A549 (cell line): ENCODE results near the gene ARHGDIA.

Experiments
- BHLHE40 ChIP-seq: IDR thresholded peaks from 2 replicates; pipeline ENCODE4 v1.6.1; 2012; ENCODE audit warnings: low read depth, low read length, inconsistent platforms
- EP300 ChIP-seq, 2 experiments: fragments of >200 bp; sonication (Bioruptor Twin); formaldehyde crosslinking; IDR thresholded peaks; 2 replicates in 1 of 2; 3 replicates in 1 of 2; pipeline ENCODE4 v1.6.1; 2016 to 2017
- FOSB ChIP-seq: fragments of 250-450 bp; sonication (Bioruptor Pico); IDR thresholded peaks from 2 replicates; pipeline ENCODE4 v1.5.0; 2020; ENCODE audit warnings: mild to moderate bottlenecking, moderate library complexity
- MYC ChIP-seq: IDR thresholded peaks from 2 replicates; pipeline ENCODE4 v1.6.1; 2012; ENCODE audit warnings: mild to moderate bottlenecking, inconsistent platforms, low read length, improper control_type of control experiment, borderline replicate concordance
- POLR2A ChIP-seq: IDR thresholded peaks from 2 replicates; pipeline ENCODE4 v1.6.1; 2012; ENCODE audit warnings: mild to moderate bottlenecking, low read length
- RNF2 ChIP-seq: fragments of 200-600 bp; sonication (generic); IDR thresholded peaks from 2 replicates; pipeline ENCODE4 v1.6.1; 2016; ENCODE audit warnings: low read depth, mild to moderate bottlenecking, antibody characterized with exemption, moderate library complexity, borderline replicate concordance
- TF ChIP-seq, protein P1 (sequence below): IDR thresholded peaks from 2 replicates; pipeline ENCODE4 v1.6.1; 2012
- TF ChIP-seq, protein P2 (sequence below): fragments of >200 bp; sonication (Bioruptor Twin); formaldehyde crosslinking; IDR thresholded peaks from 3 replicates; pipeline ENCODE4 v1.5.1; 2016

DNA sequence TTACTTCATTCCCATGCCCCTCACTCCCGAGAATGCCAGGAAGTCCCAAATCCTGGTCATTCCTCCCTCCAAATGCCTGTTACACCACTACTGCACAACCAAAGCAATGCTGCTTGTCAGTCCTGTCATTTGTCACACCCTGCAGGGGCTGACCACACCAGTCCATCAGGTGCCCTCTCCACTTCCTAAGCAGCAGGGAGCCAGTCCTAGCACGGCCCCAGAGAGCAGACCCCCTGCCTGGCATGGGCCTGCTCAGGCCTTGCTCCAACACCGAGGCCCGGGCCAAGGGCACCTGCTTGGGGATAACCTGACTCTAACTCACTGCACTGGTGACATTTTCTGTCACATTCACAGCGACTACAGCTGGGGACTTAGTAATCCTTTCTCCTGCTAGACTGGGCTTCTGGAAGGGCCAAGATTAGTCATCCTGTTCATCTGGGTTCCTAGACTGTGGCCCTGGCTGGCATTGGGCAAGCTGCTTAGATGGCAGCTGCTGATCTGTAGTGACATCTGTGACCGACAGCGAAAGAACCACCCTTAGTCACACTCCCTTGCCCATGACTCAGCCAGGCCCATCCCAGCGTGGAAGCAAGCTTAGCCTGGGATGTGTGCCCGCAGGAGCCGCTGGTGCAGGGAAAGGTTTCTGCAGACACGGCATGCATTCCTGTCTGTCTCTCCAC lies 14.9 kb upstream of the ARHGDIA start:
- TF ChIP-seq, protein P1, sequence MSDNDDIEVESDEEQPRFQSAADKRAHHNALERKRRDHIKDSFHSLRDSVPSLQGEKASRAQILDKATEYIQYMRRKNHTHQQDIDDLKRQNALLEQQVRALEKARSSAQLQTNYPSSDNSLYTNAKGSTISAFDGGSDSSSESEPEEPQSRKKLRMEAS: no peak
- no peak for TF ChIP-seq MYC
- TF ChIP-seq FOSB: no peak
- TF ChIP-seq EP300 (IDR thresholded peaks at IDR 0.05): no peak
- TF ChIP-seq, protein P2, sequence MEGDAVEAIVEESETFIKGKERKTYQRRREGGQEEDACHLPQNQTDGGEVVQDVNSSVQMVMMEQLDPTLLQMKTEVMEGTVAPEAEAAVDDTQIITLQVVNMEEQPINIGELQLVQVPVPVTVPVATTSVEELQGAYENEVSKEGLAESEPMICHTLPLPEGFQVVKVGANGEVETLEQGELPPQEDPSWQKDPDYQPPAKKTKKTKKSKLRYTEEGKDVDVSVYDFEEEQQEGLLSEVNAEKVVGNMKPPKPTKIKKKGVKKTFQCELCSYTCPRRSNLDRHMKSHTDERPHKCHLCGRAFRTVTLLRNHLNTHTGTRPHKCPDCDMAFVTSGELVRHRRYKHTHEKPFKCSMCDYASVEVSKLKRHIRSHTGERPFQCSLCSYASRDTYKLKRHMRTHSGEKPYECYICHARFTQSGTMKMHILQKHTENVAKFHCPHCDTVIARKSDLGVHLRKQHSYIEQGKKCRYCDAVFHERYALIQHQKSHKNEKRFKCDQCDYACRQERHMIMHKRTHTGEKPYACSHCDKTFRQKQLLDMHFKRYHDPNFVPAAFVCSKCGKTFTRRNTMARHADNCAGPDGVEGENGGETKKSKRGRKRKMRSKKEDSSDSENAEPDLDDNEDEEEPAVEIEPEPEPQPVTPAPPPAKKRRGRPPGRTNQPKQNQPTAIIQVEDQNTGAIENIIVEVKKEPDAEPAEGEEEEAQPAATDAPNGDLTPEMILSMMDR: no peak
- no peak for TF ChIP-seq RNF2
- TF ChIP-seq BHLHE40: no peak
- no peak for TF ChIP-seq POLR2A
